WTC11 (cell line): ENCODE results near the gene PPP2R3A.

Experiments
- ATF2 ChIP-seq: sonication (generic); formaldehyde crosslinking; IDR thresholded peaks from 2 replicates; pipeline ENCODE4 v1.8.1; 2022; ENCODE audit warnings: low read depth, missing genetic modification reagents, borderline replicate concordance
- CTCF ChIP-seq: fragments of 200-600 bp; IDR thresholded peaks from 2 replicates; pipeline ENCODE4 v1.8.0; 2022; ENCODE audit warnings: antibody characterized with exemption
- HMGXB4 ChIP-seq: sonication (generic); formaldehyde crosslinking; IDR thresholded peaks from 2 replicates; pipeline ENCODE4 v1.8.1; 2023; ENCODE audit warnings: mild to moderate bottlenecking, moderate library complexity, missing genetic modification reagents
- JUN ChIP-seq: sonication (generic); formaldehyde crosslinking; IDR thresholded peaks from 2 replicates; pipeline ENCODE4 v1.8.0; 2023; ENCODE audit warnings: mild to moderate bottlenecking, missing genetic modification reagents
- RELA ChIP-seq: sonication (generic); formaldehyde crosslinking; IDR thresholded peaks from 2 replicates; pipeline ENCODE4 v1.8.1; 2022; ENCODE audit warnings: missing genetic modification reagents, mild to moderate bottlenecking, borderline replicate concordance
- TEAD4 ChIP-seq: sonication (generic); formaldehyde crosslinking; IDR thresholded peaks from 2 replicates; pipeline ENCODE4 v1.8.0; 2022; ENCODE audit warnings: mild to moderate bottlenecking, missing genetic modification reagents
- ZNF232 ChIP-seq: sonication (generic); formaldehyde crosslinking; IDR thresholded peaks from 2 replicates; pipeline ENCODE4 v1.8.0; 2022; ENCODE audit warnings: mild to moderate bottlenecking, missing genetic modification reagents

GRCh38 chr3:135989242-135989641 lies 23.7 kb downstream of the PPP2R3A start:
- TF ChIP-seq ATF2, result no peak
- no peak for TF ChIP-seq HMGXB4
- no peak for TF ChIP-seq CTCF
- no peak for TF ChIP-seq JUN
- no peak for TF ChIP-seq ZNF232 (CRISPR knock-in tag)
- TF ChIP-seq RELA (CRISPR knock-in tag), result no peak
- no peak for TF ChIP-seq TEAD4 (CRISPR knock-in tag)
